K562 (cell line): Measurements from ENCODE around the gene MMP24. TPM values are rescaled to one million over a fixed set of nuclear protein-coding genes. Genes with fewer than 3 reads are reported as not detected.

Experiments
- ATAC-seq: fragments of 200-7000 bp; cut with Tn5 transposase; 3 replicates; pipeline ENCODE4 v1.9.1; 2020; ENCODE audit warnings: moderate library complexity
- BruUV-seq: library from RNA; stranded (reverse); fragments of 400-500 nt; replicated peaks from 2 replicates; lab custom pipeline; 2021; lab: Mats Ljungman, UMichigan
- CTCF ChIA-PET: fragments of 300-600 bp; formaldehyde crosslinking; extraction: SDS; loops from one replicate; lab custom pipeline; 2021; ENCODE audit warnings: low intra/inter-chr PET ratio; lab: Yijun Ruan, JAX
- POLR2A ChIA-PET: fragments of 300-600, 350-650 bp; sonication (Branson Sonifier 250); formaldehyde crosslinking; extraction: SDS; loops from one replicate; lab custom pipeline; 2021; ENCODE audit warnings: antibody characterized with exemption, inconsistent platforms; lab: Yijun Ruan, JAX
- DNase-seq, 4 experiments: peaks; one replicate each; pipeline versions ENCODE4 v3.0.0 to v3.0.0-alpha.2; 2011 to 2018; ENCODE audit warnings: low spot score in 3 of 4, mixed read lengths in 3 of 4; ENCODE audit errors: extremely low read depth in 1 of 4
- FAIRE-seq: peaks from 2 replicates; lab custom pipeline; 2011; peaks lifted over from hg19 to GRCh38; lab: Jason Lieb, UNC
- H2AFZ ChIP-seq: 2 replicates; pipeline ENCODE4 v1.6.0; 2011; ENCODE audit warnings: low read depth, low read length, control low read depth, inconsistent platforms
- H3K27ac ChIP-seq: fragments of 200-600 bp; 3 replicates; pipeline ENCODE4 v1.8.0; 2011; ENCODE audit warnings: low read depth, mild to moderate bottlenecking, control low read depth, inconsistent platforms, low read length, moderate library complexity, mixed read lengths; ENCODE audit errors: extremely low read depth
- H3K27me3 ChIP-seq, 2 experiments: fragments of 300-600 bp in 1 of 2; 2 replicates in 1 of 2; 3 replicates in 1 of 2; pipeline versions ENCODE4 v1.6.0 to v1.8.0; 2011; ENCODE audit warnings: inconsistent platforms in 2 of 2, low read length in 2 of 2, mild to moderate bottlenecking in 1 of 2, mixed read lengths in 1 of 2, moderate library complexity in 1 of 2; ENCODE audit not compliant: control insufficient read depth in 2 of 2, insufficient read depth in 2 of 2
- H3K36me3 ChIP-seq: fragments of 300-600 bp; 3 replicates; pipeline ENCODE4 v1.8.0; 2011; ENCODE audit warnings: mild to moderate bottlenecking, low read length, inconsistent platforms; ENCODE audit not compliant: control insufficient read depth, insufficient read depth
- H3K4me1 ChIP-seq, 2 experiments: fragments of 200-600 bp in 1 of 2; replicated peaks in 1 of 2; 2 replicates in 1 of 2; 3 replicates in 1 of 2; pipeline versions ENCODE4 v1.5.1 to v1.8.0; 2011; ENCODE audit warnings: inconsistent platforms in 2 of 2, low read length in 2 of 2, mild to moderate bottlenecking in 1 of 2, mixed read lengths in 1 of 2, moderate library complexity in 1 of 2; ENCODE audit not compliant: control insufficient read depth in 2 of 2, insufficient read depth in 2 of 2
- H3K4me2 ChIP-seq: 2 replicates; pipeline ENCODE4 v1.6.1; 2011; ENCODE audit warnings: low read length, control low read depth, inconsistent platforms, mixed read lengths; ENCODE audit not compliant: insufficient read depth
- H3K4me3 ChIP-seq: fragments of 200-600 bp; sonication (generic), shearing (Covaris generic); 2 replicates; pipeline ENCODE4 v1.5.1; 2016; ENCODE audit warnings: control low read depth, inconsistent platforms
- H3K79me2 ChIP-seq: fragments of 200-600 bp; 3 replicates; pipeline ENCODE4 v1.8.0; 2011; ENCODE audit warnings: low read length, inconsistent platforms; ENCODE audit not compliant: control insufficient read depth, insufficient read depth
- H3K9ac ChIP-seq, 2 experiments: 2 replicates each; pipeline versions ENCODE4 v1.6.0 to v1.6.1; 2011; ENCODE audit warnings: low read depth in 2 of 2, low read length in 2 of 2, control low read depth in 1 of 2, inconsistent platforms in 1 of 2, mild to moderate bottlenecking in 1 of 2, mixed read lengths in 1 of 2; ENCODE audit not compliant: insufficient read depth in 1 of 2
- H3K9me1 ChIP-seq: one replicate; pipeline ENCODE4 v1.6.0; 2011; ENCODE audit warnings: inconsistent platforms, mild to moderate bottlenecking, low read length, moderate library complexity; ENCODE audit not compliant: control insufficient read depth, insufficient read depth
- H3K9me3 ChIP-seq: replicated peaks from 2 replicates; pipeline ENCODE4 v1.5.1; 2011; ENCODE audit warnings: low read depth, low read length, inconsistent platforms; ENCODE audit not compliant: control insufficient read depth, insufficient read depth
- H4K20me1 ChIP-seq: replicated peaks from 2 replicates; pipeline ENCODE4 v1.6.1; 2011; ENCODE audit warnings: low read length, inconsistent platforms, mixed read lengths; ENCODE audit not compliant: control insufficient read depth, insufficient read depth
- CHAMP1 ChIP-seq: fragments of 450-650 bp; IDR thresholded peaks from 2 replicates; pipeline ENCODE4 v1.6.1; 2016; ENCODE audit warnings: mild to moderate bottlenecking
- GABPA ChIP-seq: fragments of 200-800 bp; sonication (Bioruptor generic); conservative IDR thresholded peaks from 2 replicates; pipeline ENCODE4 v1.6.1; 2016; ENCODE audit warnings: low read depth, missing genetic modification characterization, missing compliant biosample characterization
- HIVEP1 ChIP-seq: fragments of 250-450 bp; sonication (Bioruptor Pico); IDR thresholded peaks from 2 replicates; pipeline ENCODE4 v1.4.0; 2020; ENCODE audit warnings: mild to moderate bottlenecking
- HNRNPL ChIP-seq: fragments of 200-400 bp; formaldehyde crosslinking; IDR thresholded peaks from 2 replicates; pipeline ENCODE4 v1.6.1; 2017; ENCODE audit warnings: low read depth, mild to moderate bottlenecking, low read length
- KLF13 ChIP-seq: fragments of 450-650 bp; IDR thresholded peaks from 2 replicates; pipeline ENCODE4 v1.6.1; 2016; ENCODE audit warnings: missing genetic modification characterization, low read depth, mild to moderate bottlenecking, missing compliant biosample characterization, moderate library complexity, borderline replicate concordance
- MEF2A ChIP-seq: IDR thresholded peaks from 2 replicates; pipeline ENCODE4 v1.6.1; 2011; ENCODE audit warnings: low read depth, mild to moderate bottlenecking, low read length, moderate library complexity; ENCODE audit not compliant: control insufficient read depth
- RAD51 ChIP-seq: fragments of 450-650 bp; IDR thresholded peaks from 2 replicates; pipeline ENCODE4 v1.7.1; 2016; ENCODE audit warnings: low read depth, mild to moderate bottlenecking, borderline replicate concordance
- SMAD4 ChIP-seq: fragments of 250-450 bp; sonication (Bioruptor Pico); conservative IDR thresholded peaks from 2 replicates; pipeline ENCODE4 v1.8.0; 2021; ENCODE audit warnings: inconsistent platforms, mild to moderate bottlenecking, moderate library complexity
- SRSF1 ChIP-seq: fragments of 200-400 bp; formaldehyde crosslinking; IDR thresholded peaks from 2 replicates; pipeline ENCODE4 v1.6.1; 2017; ENCODE audit warnings: mild to moderate bottlenecking, low read depth, low read length, moderate library complexity
- XRCC4 ChIP-seq: IDR thresholded peaks from one replicate; pipeline ENCODE4 v1.6.1; 2011; ENCODE audit not compliant: insufficient read depth, insufficient read length; ENCODE audit errors: extremely low read depth
- ZNF197 ChIP-seq: fragments of 200-800 bp; sonication (Bioruptor generic); IDR thresholded peaks from 2 replicates; pipeline ENCODE4 v1.6.1; 2016; ENCODE audit warnings: low read depth, missing genetic modification characterization, missing compliant biosample characterization
- ZNF717 ChIP-seq: fragments of 250-450 bp; sonication (Bioruptor Pico); IDR thresholded peaks from 2 replicates; pipeline ENCODE4 v1.5.0; 2021
- WGBS: fragments of 100-300 bp; shearing (Covaris generic); methylation state at CpG from one replicate; pipeline ENCODE4 v1.1.6; 2016; ENCODE audit warnings: low coverage, mixed read lengths; ENCODE audit not compliant: insufficient coverage; ENCODE audit errors: missing lambda C conversion rate; 5-methylcytosine and 5-hydroxymethylcytosine counted together
- in situ Hi-C: fragments of 300-500 bp; cut with MboI; formaldehyde crosslinking; loops from 4 replicates; pipeline ENCODE4 v1.15.0; 2018; ENCODE audit warnings: inconsistent platforms, mixed read lengths
- intact Hi-C: fragments of 100-400 bp; cut with micrococcal nuclease; formaldehyde crosslinking; loops from 2 replicates; pipeline ENCODE4 v1.14.2; 2022
- polyA plus RNA-seq, 8 experiments: library from polyadenylated mRNA; depleted of rRNA in 4 of 8; stranded (reverse) in 5 of 8; unstranded in 3 of 8; fragments of >200 nt; fragmentation: Nextera tagmentation in 2 of 8; fragmentation: Illumina TruSeq in 1 of 8; extraction: Ambion mirVana in 2 of 8; extraction: Trizol in 1 of 8; gene quantifications; 2 replicates each; pipeline versions ENCODE4 v1.2.1 to v1.2.3, GENCODE V29; 2011 to 2014; ENCODE audit warnings: inconsistent platforms in 1 of 8, missing spikeins in 1 of 8
- total RNA-seq, 7 experiments: library from RNA; depleted of rRNA in 6 of 7; stranded (reverse); fragments of >200 nt in 6 of 7; fragmentation: Illumina TruSeq in 2 of 7; extraction: Trizol in 2 of 7; gene quantifications; 2 replicates each; pipeline versions ENCODE4 v1.2.1 to v1.2.3, GENCODE V29; 2011 to 2021; ENCODE audit warnings: low replicate concordance in 1 of 7

MMP24 gene
- total and polyA plus RNA-seq, 9 of the 15 experiments (the other 6 are each of a cell fraction or from before 2014, with no cell fraction given) = 0.03 to 0.07 (median 0.03) TPM; not detected in 6

GRCh38 chr20:35288325-35289060, 62.0 kb downstream of the MMP24 start:
- no peak overlapping the region for H3K4me3 ChIP-seq
- H2AFZ ChIP-seq = no peak overlapping the region
- no peak overlapping the region for H3K4me2 ChIP-seq
- FAIRE-seq (no peak), DNase-seq (no peak), ATAC-seq (no peak)
- WGBS = 40% methylated on average over 17 of the region's 19 CpGs
- intact Hi-C loops = no loop called here
- peaks cover 3% of the 10 kb centered on the region; the same call in 1 of the 3 replicates for H3K36me3 ChIP-seq
- in situ Hi-C loops = no loop called here
- H3K9me1 ChIP-seq = no peaks in the 10 kb centered on the region
- H3K9ac ChIP-seq = no peak overlapping the region
- peaks cover 3 to 25% of the 10 kb centered on the region in 2 experiments; a peak in 4 of 5 replicates for H3K27me3 ChIP-seq
- H3K79me2 ChIP-seq = peaks cover 15% of the 10 kb centered on the region
- no peak overlapping the region for H3K27ac ChIP-seq
- POLR2A ChIA-PET = interaction anchor here (0.6 to 1.0 kb wide), 2 partner anchors 9 to 11 kb away, joined by 3 read pairs; no protein-coding TSS in a partner anchor
- H3K9me3 ChIP-seq = no peaks in the 10 kb centered on the region
- H4K20me1 ChIP-seq = no peaks in the 10 kb centered on the region
- peaks cover 6 to 49% of the 10 kb centered on the region in 2 experiments; a peak in 4 of 5 replicates for H3K4me1 ChIP-seq
- no TSS peak for BruUV-seq
- CTCF ChIA-PET = no interaction called here
- no peak for TF ChIP-seq HNRNPL
- no peak for TF ChIP-seq GABPA
- no peak for TF ChIP-seq KLF13 (tag)
- no peak for TF ChIP-seq SMAD4
- TF ChIP-seq ZNF717 (CRISPR knock-in tag) = no peak
- TF ChIP-seq RAD51 = no peak
- no peak for TF ChIP-seq SRSF1
- TF ChIP-seq ZNF197 (CRISPR knock-in tag) = no peak
- no peak for TF ChIP-seq CHAMP1
- TF ChIP-seq MEF2A = no peak
- no peak for TF ChIP-seq XRCC4
- no peak for TF ChIP-seq HIVEP1 (CRISPR knock-in tag)
